ENCODE results near the gene RPL12. TPM values are rescaled to one million over a fixed set of nuclear protein-coding genes. Genes with fewer than 3 reads are reported as not detected.
"Not testable (repeated sequence)": the region's sequence is repeated elsewhere in the genome, so short reads cannot be mapped to it uniquely, and the experiment has no call there.

Gene RPL12
- total RNA-seq, 4 donors from 2014 or later = 1,054 to 2,042 (median 1,540) TPM

DNA sequence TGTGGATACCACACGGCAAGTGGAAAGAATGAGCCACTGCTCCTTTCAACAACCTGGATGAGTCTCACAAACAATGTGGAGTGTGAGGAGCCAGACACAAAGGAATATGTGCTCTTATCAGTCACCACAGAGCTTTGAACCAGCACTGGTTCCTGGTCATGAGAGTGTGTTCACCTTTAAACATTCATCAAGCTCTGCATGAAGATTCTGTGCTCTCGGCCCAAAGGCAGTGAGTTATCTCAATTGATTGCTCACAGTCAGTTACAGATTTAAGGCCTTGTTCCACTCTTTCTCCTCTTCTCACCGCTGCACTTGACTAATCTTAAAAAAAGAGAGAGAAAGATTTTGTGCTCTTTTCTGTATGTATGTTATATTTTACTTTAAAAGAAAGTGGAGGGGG, 19.5 kb upstream of the RPL12 start:
- no peak for DNase-seq
- 92 to 96% methylated on average over 3 of the region's 3 CpGs for WGBS, 2 donors (ENCODE audit: low coverage in 1 of 2)
- in situ Hi-C loops (cut with MboI; ENCODE audit: low pct_ligation_motif_present in 1 of 4, low pct_unique_long_range_greater_than_20kb in 1 of 4, low sequenced_read_pairs in 3 of 4) = no loop called here

DNA sequence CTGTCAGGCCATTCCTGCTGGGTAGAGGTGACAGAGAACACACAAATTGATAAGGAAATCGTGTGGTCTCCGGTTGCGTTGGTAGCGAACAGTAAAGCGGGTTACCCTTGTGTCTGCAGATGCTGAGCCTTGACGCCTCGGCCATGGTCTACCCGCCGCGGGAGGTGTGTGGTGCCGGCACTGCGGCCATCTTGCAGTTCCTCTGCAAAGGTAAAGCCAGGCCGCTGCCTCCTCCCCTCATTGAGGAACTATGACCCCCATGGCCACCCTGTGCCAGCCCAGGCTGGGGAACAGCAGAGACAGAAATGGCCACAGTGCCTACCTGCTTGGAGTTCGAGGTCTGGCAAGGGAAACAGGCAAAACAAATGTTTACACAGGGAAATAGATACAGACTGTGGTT, 16.4 kb upstream of the RPL12 start:
- in situ Hi-C loops (cut with MboI; ENCODE audit: low pct_ligation_motif_present in 1 of 4, low pct_unique_long_range_greater_than_20kb in 1 of 4, low sequenced_read_pairs in 3 of 4) = no loop called here
- H3K4me3 ChIP-seq = no peak overlapping the region
- 91% methylated on average over 14 of the region's 14 CpGs; no CpG with 5 or more reads in 1 of the 2 donors for WGBS, 2 donors (ENCODE audit: low coverage in 1 of 2)

More for the DNA sequence above, 19.5 kb upstream of the RPL12 start:
- Histone ChIP-seq H3K9me3 (no peaks in the 10 kb centered on the region), H3K36me3 (peaks cover 0 to 5% (median 1%) of the 10 kb centered on the region in 4 donors), H3K4me3 (no peak overlapping the region), H3K27me3 (no peaks in the 10 kb centered on the region), H3K4me1 (no peaks in the 10 kb centered on the region), H3K27ac (no peak overlapping the region)
- TF ChIP-seq POLR2AphosphoS5 (IDR thresholded peaks at IDR 0.05) (no peak), POLR2A (IDR thresholded peaks at IDR 0.05) (no peak), EP300 (IDR thresholded peaks at IDR 0.05; ENCODE audit: low read depth) (no peak), CTCF (IDR thresholded peaks at IDR 0.05) (no peak)
- intact Hi-C loops (cut with DNase I; ENCODE audit: low total_unique reads) = no loop called here

DNA sequence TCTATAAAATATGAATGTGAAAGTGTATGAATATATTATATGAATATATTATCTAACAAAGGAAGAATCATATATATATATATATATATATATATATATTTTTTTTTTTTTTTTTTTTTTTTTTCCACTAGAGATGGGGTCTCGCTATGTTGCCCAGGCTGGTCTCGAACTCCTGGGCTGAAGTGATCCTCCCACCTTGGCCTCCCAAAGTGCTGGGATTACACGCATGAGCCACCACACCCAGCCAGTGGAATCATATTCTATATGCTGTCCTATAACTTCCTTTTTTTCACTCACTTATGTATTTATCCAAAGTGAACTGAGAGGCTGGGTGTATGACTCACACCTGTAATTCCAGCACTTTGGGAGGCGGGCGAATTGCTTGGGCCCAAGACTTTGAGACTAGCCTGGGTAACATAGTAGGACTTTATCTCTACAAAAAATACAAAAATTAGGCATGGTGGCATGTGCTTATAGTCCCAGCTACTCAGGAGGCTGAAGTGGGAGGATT, 15.3 kb upstream of the RPL12 start:
- WGBS, 2 donors (ENCODE audit: low coverage in 1 of 2) = 94 to 100% methylated on average over 2 to 5 of the region's 5 CpGs
- peaks cover 0 to 20% (median 7%) of the 10 kb centered on the region in 4 donors for H3K36me3 ChIP-seq
- DNase-seq; in situ Hi-C loops (cut with MboI; ENCODE audit: low pct_ligation_motif_present in 1 of 4, low pct_unique_long_range_greater_than_20kb in 1 of 4, low sequenced_read_pairs in 3 of 4); H3K27ac ChIP-seq; intact Hi-C loops (cut with DNase I; ENCODE audit: low total_unique reads); H3K27me3 ChIP-seq; H3K4me1 ChIP-seq; H3K4me3 ChIP-seq; H3K9me3 ChIP-seq: not testable (repeated sequence)

More for the DNA sequence above, 16.4 kb upstream of the RPL12 start:
- Histone ChIP-seq H3K36me3 (peaks cover 0 to 9% (median 2%) of the 10 kb centered on the region in 4 donors), H3K27me3 (no peaks in the 10 kb centered on the region), H3K4me1 (no peaks in the 10 kb centered on the region), H3K27ac (no peak overlapping the region), H3K9me3 (no peaks in the 10 kb centered on the region)
- intact Hi-C loops (cut with DNase I; ENCODE audit: low total_unique reads) = no loop called here
- TF ChIP-seq POLR2AphosphoS5 (IDR thresholded peaks at IDR 0.05) (no peak), EP300 (IDR thresholded peaks at IDR 0.05; ENCODE audit: low read depth) (no peak), POLR2A (IDR thresholded peaks at IDR 0.05) (no peak), CTCF (IDR thresholded peaks at IDR 0.05) (no peak)
- no peak for DNase-seq

DNA sequence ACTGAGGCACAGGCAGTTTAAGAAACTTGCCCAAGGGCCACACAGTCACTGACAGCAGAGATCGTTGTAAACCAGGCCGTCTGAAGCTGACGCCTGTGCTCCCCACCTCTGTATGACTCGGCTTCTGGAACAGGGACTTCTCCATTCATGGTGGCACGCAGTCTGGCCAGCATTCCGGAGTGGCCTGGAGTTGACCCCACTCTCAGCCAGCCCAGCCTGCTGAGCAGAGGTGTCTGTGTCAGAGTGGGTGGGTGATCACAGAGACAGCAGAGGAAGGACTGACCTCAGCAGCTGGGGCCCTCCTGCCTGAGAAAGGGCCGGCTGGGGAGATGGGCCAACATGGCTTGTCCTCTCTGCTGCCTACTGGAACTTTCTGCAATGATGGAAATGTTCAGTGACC, 12.7 kb upstream of the RPL12 start:
- H3K36me3 ChIP-seq = peaks cover 0 to 33% (median 19%) of the 10 kb centered on the region in 4 donors
- TF ChIP-seq POLR2A (IDR thresholded peaks at IDR 0.05) = no peak
- no peak for TF ChIP-seq POLR2AphosphoS5 (IDR thresholded peaks at IDR 0.05)
- 84% methylated on average over 7 of the region's 7 CpGs; no CpG with 5 or more reads in 1 of the 2 donors for WGBS, 2 donors (ENCODE audit: low coverage in 1 of 2)

DNA sequence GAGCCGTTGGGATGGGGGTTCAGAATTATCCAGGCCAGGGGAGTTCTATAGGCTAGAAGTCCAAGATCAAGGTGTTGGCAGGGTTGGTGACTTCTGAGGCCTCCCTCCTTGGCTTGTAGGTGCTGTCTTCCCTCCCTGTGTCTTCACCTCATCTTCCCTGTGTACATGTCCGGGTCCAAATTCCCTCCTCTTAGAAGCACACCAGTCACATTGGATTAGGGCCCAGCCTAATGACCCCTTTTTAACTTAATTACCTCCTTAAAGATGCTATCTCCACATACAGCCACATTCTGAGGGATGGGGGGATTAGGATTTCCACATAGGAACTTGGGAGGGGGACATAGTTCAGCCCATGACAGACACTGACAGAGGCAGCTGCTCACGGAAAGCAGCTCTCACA, 12.2 kb upstream of the RPL12 start:
- no peak for TF ChIP-seq CTCF (IDR thresholded peaks at IDR 0.05)
- TF ChIP-seq POLR2AphosphoS5 (IDR thresholded peaks at IDR 0.05) = no peak
- no peak for TF ChIP-seq POLR2A (IDR thresholded peaks at IDR 0.05)
- TF ChIP-seq EP300 (IDR thresholded peaks at IDR 0.05; ENCODE audit: low read depth) = no peak
- in situ Hi-C loops (cut with MboI; ENCODE audit: low pct_ligation_motif_present in 1 of 4, low pct_unique_long_range_greater_than_20kb in 1 of 4, low sequenced_read_pairs in 3 of 4) = no loop called here
- WGBS, 2 donors (ENCODE audit: low coverage in 1 of 2) = 81 to 94% methylated on average over 2 to 3 of the region's 3 CpGs
- no peak for DNase-seq
- peaks cover 0 to 37% (median 19%) of the 10 kb centered on the region in 4 donors for H3K36me3 ChIP-seq
- no peaks in the 10 kb centered on the region for H3K9me3 ChIP-seq
- H3K4me1 ChIP-seq = no peaks in the 10 kb centered on the region
- H3K4me3 ChIP-seq = no peak overlapping the region
- intact Hi-C loops (cut with DNase I; ENCODE audit: low total_unique reads) = no loop called here
- H3K27ac ChIP-seq = no peak overlapping the region
- no peaks in the 10 kb centered on the region for H3K27me3 ChIP-seq

More for the DNA sequence above, 12.7 kb upstream of the RPL12 start:
- Histone ChIP-seq H3K4me3 (no peak overlapping the region), H3K4me1 (no peaks in the 10 kb centered on the region), H3K27ac (no peak overlapping the region), H3K27me3 (no peaks in the 10 kb centered on the region), H3K9me3 (no peaks in the 10 kb centered on the region)
- in situ Hi-C loops (cut with MboI; ENCODE audit: low pct_ligation_motif_present in 1 of 4, low pct_unique_long_range_greater_than_20kb in 1 of 4, low sequenced_read_pairs in 3 of 4) (no loop called here), intact Hi-C loops (cut with DNase I; ENCODE audit: low total_unique reads) (no loop called here)
- no peak for DNase-seq
